ENCODE results near the gene HMGA1.

- TF ChIP-seq CTCF (IDR thresholded peaks at IDR 0.05) (peak in 3 of 6 experiments; percentile 18 to 37 (median 25)), POLR2A (IDR thresholded peaks at IDR 0.05) (no peak)
Measured at GRCh38 chr6:34237722-34238584, 1.3 kb downstream of the HMGA1 start.

Measured in thyroid gland (tissue), 4 donors.